Activated T-cell treated with anti-CD3 and anti-CD28 coated beads, Interleukin-2, amount 50 U/mL, for 24 hours (primary cell): ENCODE data around the gene TACC3.

ENCODE experiments used
- DNase-seq: peaks from one replicate; pipeline ENCODE4 v3.0.0-alpha.2; 2020
- H3K27ac Mint-ChIP-seq: 2 replicates; pipeline ENCODE4 v1.8.0; 2020; ENCODE audit warnings: mild to moderate bottlenecking, mixed read lengths
- H3K27me3 Mint-ChIP-seq: 2 replicates; pipeline ENCODE4 v1.8.0; 2020; ENCODE audit warnings: mixed read lengths
- H3K36me3 Mint-ChIP-seq: 2 replicates; pipeline ENCODE4 v1.8.0; 2020; ENCODE audit warnings: low read depth, mixed read lengths
- H3K4me1 Mint-ChIP-seq: 2 replicates; pipeline ENCODE4 v1.8.0; 2020; ENCODE audit warnings: low read depth, mixed read lengths
- H3K4me3 Mint-ChIP-seq: 2 replicates; pipeline ENCODE4 v1.8.0; 2020; ENCODE audit warnings: mild to moderate bottlenecking, moderate library complexity, mixed read lengths
- H3K9me3 Mint-ChIP-seq: 2 replicates; pipeline ENCODE4 v1.8.0; 2020; ENCODE audit warnings: mixed read lengths

TACC3 gene

DNA sequence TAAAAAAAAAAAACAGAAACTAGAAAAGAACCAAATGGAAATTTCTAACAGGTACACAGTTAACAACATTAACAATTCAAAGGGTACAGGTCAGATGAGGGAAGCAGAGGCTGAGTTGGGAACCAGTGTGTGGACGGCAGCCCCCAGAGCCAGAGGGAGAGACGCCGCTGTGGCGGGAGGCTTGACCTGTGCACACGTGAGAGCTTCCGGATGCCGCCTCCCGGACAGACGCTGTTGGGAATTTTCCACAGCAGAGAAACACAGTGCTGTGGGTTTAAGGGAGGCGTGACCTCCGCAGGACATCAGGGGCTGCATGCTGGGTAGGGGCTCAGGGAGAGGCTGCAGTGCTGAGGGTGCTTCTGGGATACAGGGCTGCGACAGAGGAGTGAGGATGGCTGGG lies 22.2 kb downstream of the TACC3 start:
- Mint-ChIP-seq H3K9me3 (no peaks in the 10 kb centered on the region), H3K4me3 (no peak overlapping the region), H3K27me3 (no peaks in the 10 kb centered on the region), H3K4me1 (no peaks in the 10 kb centered on the region), H3K27ac (peak overlapping the region; percentile 60), H3K36me3 (peaks cover 68% of the 10 kb centered on the region)
- DNase-seq, result no peak

DNA sequence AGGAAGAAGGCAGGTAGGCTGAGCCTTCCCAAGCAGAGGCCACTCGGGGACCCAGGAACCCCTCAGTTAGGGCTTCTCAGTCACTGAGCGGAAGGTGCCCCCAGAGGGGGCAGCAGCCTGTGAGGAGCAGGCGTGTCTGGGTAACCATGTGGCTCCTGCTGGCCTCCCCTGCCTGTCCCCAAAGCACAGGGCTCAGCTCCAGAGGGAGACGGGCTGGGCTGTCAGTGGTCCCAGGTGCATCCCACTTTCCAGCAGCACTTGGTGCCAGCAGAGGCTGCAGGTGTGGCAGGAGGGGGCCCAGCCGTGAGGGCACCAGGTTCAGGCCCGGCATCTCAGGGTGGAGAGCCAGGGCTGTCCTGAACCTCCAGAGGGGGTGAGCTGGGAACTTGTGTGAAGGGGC lies 22.7 kb downstream of the TACC3 start:
- H3K36me3 Mint-ChIP-seq, result peaks cover 64% of the 10 kb centered on the region
- H3K4me3 Mint-ChIP-seq, result no peak overlapping the region
- H3K9me3 Mint-ChIP-seq, result no peaks in the 10 kb centered on the region
- DNase-seq, result no peak
- H3K4me1 Mint-ChIP-seq, result no peaks in the 10 kb centered on the region
- H3K27me3 Mint-ChIP-seq, result no peaks in the 10 kb centered on the region
- H3K27ac Mint-ChIP-seq, result peak overlapping the region; percentile 67

GRCh38 chr4:1744552-1744951 lies 23.2 kb downstream of the TACC3 start:
- Mint-ChIP-seq H3K4me1 (no peaks in the 10 kb centered on the region), H3K36me3 (peaks cover 58% of the 10 kb centered on the region), H3K9me3 (no peaks in the 10 kb centered on the region), H3K27ac (peak overlapping the region; percentile 67), H3K4me3 (no peak overlapping the region), H3K27me3 (no peaks in the 10 kb centered on the region)
- DNase-seq, result no peak

GRCh38 chr4:1745165-1745564 lies 23.8 kb downstream of the TACC3 start:
- no peaks in the 10 kb centered on the region for H3K4me1 Mint-ChIP-seq
- H3K4me3 Mint-ChIP-seq, result no peak overlapping the region
- H3K27ac Mint-ChIP-seq, result no peak overlapping the region
- H3K27me3 Mint-ChIP-seq, result no peaks in the 10 kb centered on the region
- H3K36me3 Mint-ChIP-seq, result peaks cover 52% of the 10 kb centered on the region
- no peak for DNase-seq
- no peaks in the 10 kb centered on the region for H3K9me3 Mint-ChIP-seq

DNA sequence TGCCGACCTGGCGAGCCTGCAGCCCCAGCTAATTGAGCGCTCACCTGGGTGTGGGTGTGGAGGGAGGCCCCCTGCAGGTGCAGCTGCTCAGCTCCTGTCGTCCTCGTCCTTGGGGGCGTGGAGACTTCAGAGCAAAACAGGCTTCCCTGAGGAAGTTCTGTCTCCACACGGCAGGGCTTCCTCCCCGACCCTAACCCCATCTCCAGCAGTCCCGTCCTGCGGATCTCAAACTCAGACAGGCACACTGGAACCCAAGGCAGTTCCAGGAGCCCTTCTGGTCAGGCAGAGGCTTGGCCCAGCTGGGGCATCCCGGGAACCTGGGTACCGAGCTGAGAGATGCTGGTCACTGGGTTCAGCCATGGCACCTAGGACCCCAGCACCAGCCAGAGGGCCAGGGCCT lies 24.4 kb downstream of the TACC3 start:
- H3K27ac Mint-ChIP-seq, result no peak overlapping the region
- DNase-seq, result no peak
- H3K4me1 Mint-ChIP-seq, result no peaks in the 10 kb centered on the region
- H3K36me3 Mint-ChIP-seq, result peaks cover 46% of the 10 kb centered on the region
- H3K9me3 Mint-ChIP-seq, result no peaks in the 10 kb centered on the region
- H3K4me3 Mint-ChIP-seq, result no peak overlapping the region
- no peaks in the 10 kb centered on the region for H3K27me3 Mint-ChIP-seq

DNA sequence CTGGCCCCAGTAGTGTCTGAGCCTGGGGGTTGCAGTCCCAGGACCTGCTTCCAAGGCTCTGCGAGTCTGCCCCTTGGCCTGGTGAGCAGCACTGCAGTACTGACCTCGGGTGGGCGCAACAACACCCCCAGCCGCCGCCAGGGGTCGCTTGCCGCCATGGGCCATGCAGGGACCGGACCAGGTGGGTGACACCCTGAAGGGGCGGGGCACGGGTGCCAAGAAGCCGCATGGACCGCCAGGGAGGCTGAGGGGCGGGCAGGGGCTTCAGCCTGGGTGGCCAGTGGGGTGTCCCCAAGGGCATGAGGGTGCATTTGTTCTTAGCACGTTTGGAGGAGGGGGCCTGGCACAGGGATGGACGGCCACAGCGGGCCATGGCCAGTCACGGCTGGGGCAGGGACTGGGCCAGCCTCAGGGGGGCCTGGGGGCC lies 25.0 kb downstream of the TACC3 start:
- Mint-ChIP-seq H3K9me3 (no peaks in the 10 kb centered on the region), H3K27ac (no peak overlapping the region), H3K27me3 (no peaks in the 10 kb centered on the region), H3K4me1 (no peaks in the 10 kb centered on the region), H3K4me3 (no peak overlapping the region), H3K36me3 (peaks cover 40% of the 10 kb centered on the region)
- DNase-seq, result peak; percentile 86

DNA sequence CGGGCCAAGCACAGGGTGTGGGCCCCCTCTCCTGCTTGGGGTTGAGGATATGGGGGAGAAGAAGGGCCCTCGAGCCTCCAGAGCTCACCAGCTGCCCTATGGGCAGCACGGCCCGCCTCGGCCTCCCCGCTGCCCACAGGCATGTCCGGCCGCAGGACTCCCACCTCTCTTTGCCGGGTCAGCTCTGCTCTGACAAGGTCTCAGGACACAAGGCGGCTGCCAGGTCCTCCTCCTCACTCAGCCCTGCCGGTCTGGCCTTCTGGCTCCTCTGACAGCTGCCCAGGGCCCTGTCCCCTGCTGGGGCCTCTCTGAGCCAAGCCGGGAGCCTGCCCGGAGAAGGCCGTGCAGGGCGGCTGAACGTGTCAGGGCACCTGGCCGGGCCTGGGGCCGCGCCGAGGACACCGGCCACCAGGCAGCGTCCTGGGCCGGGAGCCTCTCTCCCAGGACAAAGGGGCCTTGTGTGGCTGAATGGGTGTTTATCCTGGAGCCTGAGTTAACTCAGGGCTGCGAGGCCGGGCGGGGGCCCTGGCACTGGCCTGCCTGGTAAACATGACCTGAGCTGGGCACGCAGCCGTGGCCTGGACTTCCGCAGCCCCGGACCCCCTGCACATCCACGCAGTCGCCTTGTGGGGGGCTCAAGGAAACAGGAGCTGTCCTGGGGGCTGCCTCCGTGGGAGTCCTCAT lies 25.7 kb downstream of the TACC3 start:
- Mint-ChIP-seq H3K36me3 (peaks cover 33% of the 10 kb centered on the region), H3K27ac (no peak overlapping the region), H3K4me1 (no peaks in the 10 kb centered on the region), H3K9me3 (no peaks in the 10 kb centered on the region), H3K27me3 (no peaks in the 10 kb centered on the region), H3K4me3 (no peak overlapping the region)
- no peak for DNase-seq

DNA sequence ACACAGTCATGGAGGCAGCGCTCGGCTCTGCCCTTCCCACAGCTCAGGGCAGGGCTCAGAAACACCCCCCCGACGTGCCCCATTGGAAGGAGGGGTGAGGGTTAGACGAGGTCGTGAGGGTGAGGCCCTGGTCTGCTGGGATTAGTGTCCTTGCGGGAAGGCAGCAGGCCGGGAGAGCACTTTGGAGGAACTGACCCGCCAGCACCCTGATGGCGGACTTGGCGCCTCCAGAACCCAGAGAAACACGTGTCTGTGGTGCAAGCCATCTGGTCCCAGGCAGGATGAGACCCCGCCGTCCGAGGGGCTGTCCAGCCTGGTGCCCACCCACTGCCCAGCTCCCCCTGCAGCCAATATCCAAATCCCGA lies 26.3 kb downstream of the TACC3 start:
- peaks cover 27% of the 10 kb centered on the region for H3K36me3 Mint-ChIP-seq
- H3K4me3 Mint-ChIP-seq, result no peak overlapping the region
- no peaks in the 10 kb centered on the region for H3K4me1 Mint-ChIP-seq
- no peaks in the 10 kb centered on the region for H3K27me3 Mint-ChIP-seq
- H3K27ac Mint-ChIP-seq, result no peak overlapping the region
- no peak for DNase-seq
- H3K9me3 Mint-ChIP-seq, result no peaks in the 10 kb centered on the region

GRCh38 chr4:1748465-1748995 lies 27.2 kb downstream of the TACC3 start:
- Mint-ChIP-seq H3K36me3 (peaks cover 18% of the 10 kb centered on the region), H3K4me1 (no peaks in the 10 kb centered on the region), H3K4me3 (no peak overlapping the region), H3K27me3 (no peaks in the 10 kb centered on the region), H3K27ac (no peak overlapping the region), H3K9me3 (no peaks in the 10 kb centered on the region)
- DNase-seq, result peak; percentile 86

DNA sequence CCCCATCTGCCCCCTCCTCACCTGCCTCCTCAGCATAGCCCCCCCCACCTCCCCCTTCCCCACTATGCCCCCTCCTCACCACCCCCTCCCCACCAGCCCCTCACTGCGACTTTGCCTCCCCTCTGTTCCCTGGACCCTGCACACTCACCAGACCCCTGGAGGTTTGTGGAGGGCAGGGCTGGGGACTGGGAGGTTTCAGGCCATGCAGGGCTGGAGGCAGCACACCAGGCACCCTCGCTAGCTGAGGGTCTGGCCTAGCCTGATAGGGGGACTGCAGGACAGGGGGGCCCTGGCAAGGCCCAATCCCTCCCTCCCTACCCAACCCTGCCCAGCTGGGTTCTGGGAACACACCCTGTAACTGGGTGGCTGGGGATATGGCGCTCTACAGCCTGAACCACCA lies 28.0 kb downstream of the TACC3 start:
- H3K27ac Mint-ChIP-seq, result no peak overlapping the region
- no peaks in the 10 kb centered on the region for H3K27me3 Mint-ChIP-seq
- no peak overlapping the region for H3K4me3 Mint-ChIP-seq
- no peak for DNase-seq
- H3K4me1 Mint-ChIP-seq, result no peaks in the 10 kb centered on the region
- peaks cover 10% of the 10 kb centered on the region for H3K36me3 Mint-ChIP-seq
- no peaks in the 10 kb centered on the region for H3K9me3 Mint-ChIP-seq

DNA sequence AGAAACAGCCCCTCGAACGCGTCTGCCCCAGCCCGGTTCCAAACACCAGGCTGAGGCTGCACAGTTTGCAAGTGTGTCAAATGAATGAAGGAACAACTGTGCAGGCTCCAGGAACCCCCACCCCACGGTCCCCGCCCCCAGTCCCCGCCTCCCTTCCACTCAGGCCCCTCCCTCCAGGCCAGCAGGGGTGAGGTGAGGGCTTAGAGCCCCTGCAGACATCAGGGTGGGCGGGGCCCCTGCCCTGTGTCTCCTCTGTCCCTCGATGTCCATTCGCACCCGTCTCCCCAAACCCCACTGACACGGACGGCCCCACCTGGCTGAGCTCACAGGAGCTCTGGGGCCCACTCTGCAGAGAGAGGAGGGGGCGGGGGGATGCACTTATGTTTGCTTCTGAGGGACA lies 28.5 kb downstream of the TACC3 start:
- H3K4me3 Mint-ChIP-seq, result no peak overlapping the region
- H3K4me1 Mint-ChIP-seq, result no peaks in the 10 kb centered on the region
- H3K27me3 Mint-ChIP-seq, result no peaks in the 10 kb centered on the region
- H3K36me3 Mint-ChIP-seq, result peaks cover 6% of the 10 kb centered on the region
- DNase-seq, result no peak
- H3K9me3 Mint-ChIP-seq, result no peaks in the 10 kb centered on the region
- H3K27ac Mint-ChIP-seq, result no peak overlapping the region

GRCh38 chr4:1750381-1751154 lies 29.2 kb downstream of the TACC3 start:
- H3K4me3 Mint-ChIP-seq, result no peak overlapping the region
- no peaks in the 10 kb centered on the region for H3K4me1 Mint-ChIP-seq
- no peaks in the 10 kb centered on the region for H3K27me3 Mint-ChIP-seq
- peak overlapping the region; percentile 26 for H3K27ac Mint-ChIP-seq
- H3K9me3 Mint-ChIP-seq, result no peaks in the 10 kb centered on the region
- DNase-seq, result no peak
- H3K36me3 Mint-ChIP-seq, result no peaks in the 10 kb centered on the region

- Mint-ChIP-seq H3K27me3 (no peaks in the 10 kb centered on the region), H3K4me3 (no peak overlapping the region), H3K27ac (no peak overlapping the region), H3K9me3 (no peaks in the 10 kb centered on the region), H3K4me1 (no peaks in the 10 kb centered on the region), H3K36me3 (no peaks in the 10 kb centered on the region)
- no peak for DNase-seq
Measured at GRCh38 chr4:1751155-1751918, 30.0 kb downstream of the TACC3 start.

DNA sequence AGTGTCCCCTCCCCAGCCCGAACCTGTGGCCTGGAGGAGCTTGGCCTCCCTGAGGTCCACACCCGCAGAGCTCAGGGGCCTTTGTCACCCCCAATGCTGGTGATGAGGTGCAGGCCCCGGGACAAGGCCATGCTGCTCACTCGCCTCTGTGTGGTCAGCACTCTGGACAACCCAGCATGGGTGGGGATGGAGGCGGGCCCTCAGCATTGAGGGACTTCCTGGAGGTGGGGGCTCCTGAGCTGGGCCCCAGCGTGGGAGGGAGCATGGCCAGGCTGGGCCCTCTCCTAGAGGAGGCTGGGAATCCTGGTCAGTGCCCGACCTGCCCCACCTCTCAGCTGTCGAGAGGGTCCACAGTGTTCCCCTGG lies 30.6 kb downstream of the TACC3 start:
- no peak for DNase-seq
- no peak overlapping the region for H3K4me3 Mint-ChIP-seq
- no peaks in the 10 kb centered on the region for H3K9me3 Mint-ChIP-seq
- no peaks in the 10 kb centered on the region for H3K27me3 Mint-ChIP-seq
- H3K27ac Mint-ChIP-seq, result no peak overlapping the region
- no peaks in the 10 kb centered on the region for H3K4me1 Mint-ChIP-seq
- no peaks in the 10 kb centered on the region for H3K36me3 Mint-ChIP-seq
